NCI-H345 treated with DMSO at 0.1 percent for 48 hours (cell line): ENCODE data around the gene CD300A.
"Not testable (repeated sequence)": the region's sequence is repeated elsewhere in the genome, so short reads cannot be mapped to it uniquely, and the experiment has no call there.

Experiments
- DNase-seq: peaks from one replicate; lab custom pipeline; 2025; ENCODE audit not compliant: unreplicated experiment; lab: John Stamatoyannopoulos, UW

Gene CD300A

GRCh38 chr17:74478420-74479100 lies 12.1 kb downstream of the CD300A start:
- DNase-seq = no peak

- DNase-seq = no peak
These were observed 13.9 kb downstream of the CD300A start for GRCh38 chr17:74480290-74480689.

GRCh38 chr17:74481621-74482020 lies 15.2 kb downstream of the CD300A start:
- DNase-seq = no peak

- no peak for DNase-seq
These were observed 17.6 kb downstream of the CD300A start for GRCh38 chr17:74484066-74484465.

GRCh38 chr17:74485022-74485743 lies 18.7 kb downstream of the CD300A start:
- no peak for DNase-seq

GRCh38 chr17:74485841-74486240 lies 19.4 kb downstream of the CD300A start:
- no peak for DNase-seq

GRCh38 chr17:74488276-74488675 lies 21.8 kb downstream of the CD300A start:
- DNase-seq = not testable (repeated sequence)

- DNase-seq = no peak
These were observed 24.3 kb downstream of the CD300A start for GRCh38 chr17:74490716-74491115.

GRCh38 chr17:74491626-74492025 lies 25.2 kb downstream of the CD300A start:
- no peak for DNase-seq

- DNase-seq = peak; percentile 64
These were observed 26.9 kb downstream of the CD300A start for GRCh38 chr17:74493331-74493833.

GRCh38 chr17:74497471-74497870 lies 31.0 kb downstream of the CD300A start:
- no peak for DNase-seq

- DNase-seq = no peak
These were observed 33.6 kb downstream of the CD300A start for GRCh38 chr17:74499992-74500391.

- no peak for DNase-seq
These were observed 36.4 kb downstream of the CD300A start for GRCh38 chr17:74502861-74503260.

- DNase-seq = not testable (repeated sequence)
These were observed 37.5 kb downstream of the CD300A start for GRCh38 chr17:74503949-74504348.

- no peak for DNase-seq
These were observed 41.7 kb downstream of the CD300A start for GRCh38 chr17:74508156-74508555.

GRCh38 chr17:74512036-74512435 lies 45.6 kb downstream of the CD300A start:
- no peak for DNase-seq

GRCh38 chr17:74512624-74513091 lies 46.2 kb downstream of the CD300A start:
- DNase-seq = no peak

- DNase-seq = no peak
These were observed 47.7 kb downstream of the CD300A start for GRCh38 chr17:74513987-74514631.

GRCh38 chr17:74514632-74515334 lies 48.3 kb downstream of the CD300A start:
- DNase-seq = no peak

- no peak for DNase-seq
These were observed 49.5 kb downstream of the CD300A start for GRCh38 chr17:74515941-74516340.
